BLaER1 (cell line): ENCODE data around the gene MYO1E.

Source experiments
- H3K27ac ChIP-seq: shearing (Covaris generic); formaldehyde crosslinking; 2 replicates; pipeline ENCODE4 v1.8.1; 2022
- H3K27me3 ChIP-seq: shearing (Covaris generic); formaldehyde crosslinking; 2 replicates; pipeline ENCODE4 v1.8.1; 2022
- H3K36me3 ChIP-seq: shearing (Covaris generic); formaldehyde crosslinking; 2 replicates; pipeline ENCODE4 v1.8.1; 2022
- H3K4me1 ChIP-seq: shearing (Covaris generic); formaldehyde crosslinking; 2 replicates; pipeline ENCODE4 v1.8.1; 2022
- H3K4me2 ChIP-seq: shearing (Covaris generic); formaldehyde crosslinking; 2 replicates; pipeline ENCODE4 v1.8.1; 2022
- H3K4me3 ChIP-seq: shearing (Covaris generic); formaldehyde crosslinking; 2 replicates; pipeline ENCODE4 v1.8.1; 2022
- H3K9ac ChIP-seq: shearing (Covaris generic); formaldehyde crosslinking; 2 replicates; pipeline ENCODE4 v1.8.1; 2022
- H3K9me3 ChIP-seq: shearing (Covaris generic); formaldehyde crosslinking; 2 replicates; pipeline ENCODE4 v1.8.1; 2022
- H4K20me1 ChIP-seq: shearing (Covaris generic); formaldehyde crosslinking; 2 replicates; pipeline ENCODE4 v1.8.1; 2022
- Cebpa-rat ChIP-seq: shearing (Covaris generic); IDR thresholded peaks from 2 replicates; pipeline ENCODE4 v1.8.1; 2022

The MYO1E gene

DNA sequence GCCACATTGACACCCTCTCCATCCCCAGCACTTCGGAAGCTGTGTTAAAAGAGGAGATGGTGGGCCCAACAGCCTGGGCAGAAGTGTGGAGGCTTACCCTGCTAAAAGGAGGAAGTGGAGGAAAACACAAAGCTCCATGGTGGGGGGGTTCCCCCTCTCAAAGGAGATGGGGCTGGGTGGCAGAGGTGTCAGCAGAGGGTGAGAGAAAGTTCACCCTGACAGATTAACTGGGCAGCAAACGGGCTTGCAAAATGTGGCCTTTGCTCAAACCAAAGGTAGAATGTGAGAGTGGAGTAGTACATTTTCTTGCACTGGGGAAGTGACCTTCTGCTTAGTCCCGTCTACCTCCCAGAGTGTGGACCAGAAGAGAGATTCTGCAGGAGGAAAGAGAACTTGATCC, 44.7 kb downstream of the MYO1E start:
- peaks cover 6% of the 10 kb centered on the region; the same call in 1 of the 2 replicates for H3K4me1 ChIP-seq
- no peak overlapping the region for H3K27ac ChIP-seq
- H3K9ac ChIP-seq: no peak overlapping the region
- no peaks in the 10 kb centered on the region for H3K27me3 ChIP-seq
- no peak for TF ChIP-seq Cebpa-rat
- H4K20me1 ChIP-seq: no peaks in the 10 kb centered on the region
- H3K4me2 ChIP-seq: no peak overlapping the region
- H3K9me3 ChIP-seq: no peaks in the 10 kb centered on the region
- no peaks in the 10 kb centered on the region for H3K36me3 ChIP-seq
- H3K4me3 ChIP-seq: no peak overlapping the region

DNA sequence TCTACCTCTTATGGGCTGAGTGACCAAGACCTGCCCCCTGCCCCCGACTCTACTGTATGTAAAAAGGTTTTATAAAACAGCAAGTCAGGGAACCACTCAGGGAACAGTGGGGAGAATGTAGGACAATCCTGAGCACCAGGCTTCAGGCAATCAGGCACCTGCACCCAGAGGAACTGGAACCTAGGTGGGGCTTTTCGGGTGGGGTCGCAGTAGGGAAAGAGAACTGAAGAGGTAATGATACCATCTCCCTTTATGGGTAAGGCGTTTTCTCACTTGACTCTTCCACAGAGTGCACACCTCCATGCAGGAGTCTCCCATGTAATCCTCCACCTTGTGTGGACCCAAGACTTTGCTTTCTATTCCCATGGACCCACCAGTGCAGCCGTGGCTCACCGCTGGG, 45.8 kb downstream of the MYO1E start:
- Histone ChIP-seq H3K9me3 (no peaks in the 10 kb centered on the region), H3K27ac (no peak overlapping the region), H3K4me1 (peaks cover 6% of the 10 kb centered on the region; the same call in 1 of the 2 replicates), H3K36me3 (no peaks in the 10 kb centered on the region), H3K9ac (no peak overlapping the region), H4K20me1 (no peaks in the 10 kb centered on the region), H3K4me2 (no peak overlapping the region), H3K27me3 (no peaks in the 10 kb centered on the region), H3K4me3 (no peak overlapping the region)
- no peak for TF ChIP-seq Cebpa-rat

DNA sequence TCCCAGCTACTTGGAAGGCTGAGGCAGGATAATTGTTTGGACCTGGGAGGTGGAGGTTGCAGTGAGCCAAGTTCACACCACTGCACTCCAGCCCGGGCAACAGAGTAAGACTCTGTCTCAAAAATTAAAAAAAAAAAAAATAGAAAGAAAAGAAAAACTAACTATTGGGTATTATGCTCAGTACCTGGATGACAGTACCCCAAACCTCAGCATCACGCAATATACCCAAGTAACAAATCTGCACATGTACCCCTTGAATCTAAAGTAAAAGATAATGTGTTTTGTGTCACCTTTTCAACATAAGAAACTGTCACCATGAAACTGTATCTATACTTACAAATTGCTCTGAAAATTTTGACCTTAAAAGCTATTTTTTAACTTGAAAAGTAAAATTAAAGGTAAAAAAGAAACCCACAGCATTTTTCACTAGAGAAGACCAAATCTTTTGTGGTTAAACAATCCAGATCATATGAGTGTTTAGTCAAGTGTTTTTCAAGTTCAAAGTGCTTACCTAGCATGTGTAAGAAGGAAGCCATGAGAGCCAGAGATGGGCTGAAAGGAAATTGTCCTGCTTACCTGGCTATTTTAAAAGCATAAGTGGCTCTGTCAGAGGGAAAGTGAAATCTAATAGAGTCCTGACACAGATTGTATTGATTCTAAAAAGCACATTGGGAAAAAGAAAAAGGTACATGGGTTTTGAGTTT, 50.5 kb downstream of the MYO1E start:
- Histone ChIP-seq H3K9me3 (peaks cover 5% of the 10 kb centered on the region; the same call in 1 of the 2 replicates), H3K4me2 (no peak overlapping the region)
- no peak for TF ChIP-seq Cebpa-rat

DNA sequence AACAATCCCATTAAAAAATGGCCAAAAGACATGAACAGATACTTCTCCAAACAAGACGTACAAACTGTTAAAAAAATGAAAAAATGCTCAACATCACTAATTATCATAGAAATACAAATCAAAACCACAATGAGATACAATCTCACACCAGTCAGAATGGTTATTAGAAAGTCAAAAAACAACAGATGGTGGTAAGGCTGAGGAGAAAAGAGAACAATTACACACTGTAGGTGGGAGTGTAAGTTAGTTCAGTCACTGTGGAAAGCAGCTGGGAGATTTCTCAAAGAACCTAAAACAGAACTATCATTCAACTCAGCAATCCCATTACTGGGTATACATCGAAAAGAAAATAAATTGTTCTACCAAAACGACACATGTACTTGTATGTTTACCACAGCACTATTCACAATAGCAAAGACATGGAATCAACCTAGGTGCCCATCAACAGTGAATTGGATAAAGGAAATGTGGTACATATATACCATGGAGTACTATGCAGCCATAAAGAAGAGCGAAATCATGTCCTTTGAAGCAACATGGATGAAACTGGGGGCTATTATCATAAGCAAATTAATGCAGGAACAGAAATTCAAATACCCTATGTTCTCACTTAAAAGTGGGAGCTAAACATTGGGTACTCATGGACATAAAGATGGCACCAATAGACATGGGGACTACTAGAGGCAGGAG, 51.5 kb downstream of the MYO1E start:
- Histone ChIP-seq H3K4me3 (no peak overlapping the region), H3K27ac (no peak overlapping the region), H3K36me3 (no peaks in the 10 kb centered on the region), H3K4me1 (no peaks in the 10 kb centered on the region), H4K20me1 (no peaks in the 10 kb centered on the region), H3K9ac (no peak overlapping the region), H3K9me3 (peaks cover 5% of the 10 kb centered on the region; the same call in 1 of the 2 replicates), H3K27me3 (no peaks in the 10 kb centered on the region), H3K4me2 (no peak overlapping the region)
- TF ChIP-seq Cebpa-rat: no peak

More for the DNA sequence above, 50.5 kb downstream of the MYO1E start:
- Histone ChIP-seq H3K4me3 (no peak overlapping the region), H4K20me1 (no peaks in the 10 kb centered on the region), H3K9ac (no peak overlapping the region), H3K4me1 (no peaks in the 10 kb centered on the region), H3K27ac (no peak overlapping the region), H3K27me3 (no peaks in the 10 kb centered on the region), H3K36me3 (no peaks in the 10 kb centered on the region)

DNA sequence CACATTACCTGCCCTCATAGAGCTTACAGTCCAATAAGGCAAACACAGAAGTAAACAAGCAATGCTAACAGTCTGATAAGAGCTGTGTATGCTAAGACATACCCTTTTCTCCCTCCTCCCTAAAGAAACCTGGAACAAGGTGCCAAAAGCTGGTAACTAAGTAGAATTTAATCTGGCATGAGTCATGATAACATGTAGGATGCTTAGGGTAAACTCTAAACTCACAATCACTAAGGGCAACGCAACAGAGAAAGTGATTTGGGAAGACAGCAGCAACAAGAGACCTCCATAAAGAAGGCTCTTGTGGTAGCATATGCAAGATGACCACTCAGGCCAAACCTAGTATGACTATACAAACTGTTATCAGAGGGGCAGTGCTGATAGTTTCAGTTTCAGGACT, 55.5 kb downstream of the MYO1E start:
- Histone ChIP-seq H3K27me3 (no peaks in the 10 kb centered on the region), H4K20me1 (no peaks in the 10 kb centered on the region), H3K9ac (no peak overlapping the region), H3K4me2 (no peak overlapping the region), H3K9me3 (peaks cover 5% of the 10 kb centered on the region; the same call in 1 of the 2 replicates), H3K4me3 (no peak overlapping the region), H3K36me3 (no peaks in the 10 kb centered on the region), H3K4me1 (no peaks in the 10 kb centered on the region), H3K27ac (no peak overlapping the region)
- TF ChIP-seq Cebpa-rat: no peak

DNA sequence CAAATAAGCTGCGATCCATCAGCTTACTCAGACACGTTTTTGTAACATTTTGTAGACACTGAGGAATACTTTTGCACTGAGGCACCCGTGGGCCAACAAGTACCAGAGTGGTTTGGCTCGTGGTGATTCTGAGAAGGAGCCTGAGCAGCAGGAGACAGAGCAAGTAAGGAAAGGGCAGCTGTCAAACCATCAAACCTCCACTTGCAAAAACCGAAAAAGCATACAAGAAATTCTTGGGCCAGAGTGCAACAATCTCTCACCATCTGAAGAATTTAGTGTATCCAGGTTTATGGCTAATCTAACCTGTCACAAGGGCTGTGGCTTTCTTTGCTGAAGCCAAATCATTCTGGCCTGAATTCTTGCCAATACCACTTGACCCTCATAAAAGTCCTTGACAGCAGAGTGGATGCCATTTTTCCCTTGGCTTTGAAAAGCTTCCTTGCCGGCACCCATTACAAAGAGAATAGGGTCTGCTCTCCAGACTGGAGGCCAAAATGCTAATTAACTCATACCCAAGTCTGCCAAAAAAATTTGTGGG, 56.7 kb downstream of the MYO1E start:
- Histone ChIP-seq H4K20me1 (no peaks in the 10 kb centered on the region), H3K36me3 (no peaks in the 10 kb centered on the region), H3K4me1 (no peaks in the 10 kb centered on the region), H3K27ac (no peak overlapping the region), H3K4me2 (no peak overlapping the region), H3K4me3 (no peak overlapping the region), H3K27me3 (no peaks in the 10 kb centered on the region), H3K9ac (no peak overlapping the region), H3K9me3 (peaks cover 5% of the 10 kb centered on the region; the same call in 1 of the 2 replicates)
- no peak for TF ChIP-seq Cebpa-rat

DNA sequence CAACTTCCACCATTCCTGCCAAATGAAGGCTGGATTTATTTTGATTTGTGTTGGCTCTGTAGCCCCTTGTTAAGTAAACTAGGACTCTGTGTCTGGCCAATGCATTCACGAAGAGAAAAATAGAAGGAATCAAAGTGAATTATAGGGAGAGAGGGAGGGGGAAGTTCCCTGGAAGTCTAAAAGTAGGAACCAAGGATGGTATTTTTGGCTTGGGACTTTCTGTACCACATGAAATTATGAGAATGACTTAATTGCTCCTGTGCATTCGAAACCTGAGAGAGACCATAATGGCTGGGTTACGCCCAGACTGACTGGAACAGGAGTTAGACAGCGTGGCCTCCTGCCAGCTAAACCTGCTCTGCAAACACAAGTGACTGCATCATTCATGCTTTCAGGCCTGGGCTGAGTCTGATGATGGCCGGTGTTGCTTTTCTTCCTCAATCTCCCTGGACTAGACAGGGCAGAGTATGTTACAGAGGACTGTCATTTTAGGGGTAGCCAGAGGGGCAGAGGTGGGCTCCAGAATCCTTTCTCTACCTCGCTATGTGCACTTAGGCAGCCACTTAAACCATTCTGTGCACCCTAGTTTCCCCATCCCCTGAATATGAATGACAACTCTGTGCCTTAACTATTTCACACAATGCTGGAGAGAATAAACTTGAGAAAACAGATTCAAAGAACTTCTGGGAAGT, 58.9 kb downstream of the MYO1E start:
- no peak overlapping the region for H3K4me3 ChIP-seq
- no peak overlapping the region for H3K27ac ChIP-seq
- H3K4me2 ChIP-seq: no peak overlapping the region

DNA sequence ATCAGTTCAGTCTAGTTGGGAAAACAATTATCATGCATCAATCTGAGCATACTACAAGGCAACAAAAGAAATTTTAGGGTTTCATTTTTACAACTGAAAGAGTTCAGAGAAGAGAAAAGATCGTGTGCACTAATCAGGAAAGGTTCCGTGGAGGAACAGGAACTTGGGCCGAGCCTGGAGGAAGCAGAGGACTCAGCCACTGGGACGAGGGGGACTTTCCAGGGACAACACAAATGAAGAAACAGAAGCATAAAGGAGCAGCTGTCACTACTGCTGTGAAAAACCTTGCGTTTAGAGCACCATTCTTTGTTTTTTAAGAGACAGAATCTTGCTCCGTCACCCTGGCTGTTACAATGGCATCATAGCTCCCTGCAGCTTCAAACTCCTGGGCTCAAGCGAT, 60.5 kb downstream of the MYO1E start:
- Histone ChIP-seq H3K9ac (no peak overlapping the region), H3K27me3 (no peaks in the 10 kb centered on the region), H4K20me1 (no peaks in the 10 kb centered on the region), H3K4me2 (no peak overlapping the region), H3K4me3 (no peak overlapping the region), H3K9me3 (no peaks in the 10 kb centered on the region), H3K27ac (no peak overlapping the region), H3K36me3 (no peaks in the 10 kb centered on the region), H3K4me1 (no peaks in the 10 kb centered on the region)
- no peak for TF ChIP-seq Cebpa-rat

More for the DNA sequence above, 58.9 kb downstream of the MYO1E start:
- no peaks in the 10 kb centered on the region for H3K27me3 ChIP-seq
- no peaks in the 10 kb centered on the region for H3K36me3 ChIP-seq
- no peak for TF ChIP-seq Cebpa-rat
- no peaks in the 10 kb centered on the region for H3K4me1 ChIP-seq
- H3K9ac ChIP-seq: no peak overlapping the region
- H4K20me1 ChIP-seq: no peaks in the 10 kb centered on the region
- H3K9me3 ChIP-seq: no peaks in the 10 kb centered on the region

DNA sequence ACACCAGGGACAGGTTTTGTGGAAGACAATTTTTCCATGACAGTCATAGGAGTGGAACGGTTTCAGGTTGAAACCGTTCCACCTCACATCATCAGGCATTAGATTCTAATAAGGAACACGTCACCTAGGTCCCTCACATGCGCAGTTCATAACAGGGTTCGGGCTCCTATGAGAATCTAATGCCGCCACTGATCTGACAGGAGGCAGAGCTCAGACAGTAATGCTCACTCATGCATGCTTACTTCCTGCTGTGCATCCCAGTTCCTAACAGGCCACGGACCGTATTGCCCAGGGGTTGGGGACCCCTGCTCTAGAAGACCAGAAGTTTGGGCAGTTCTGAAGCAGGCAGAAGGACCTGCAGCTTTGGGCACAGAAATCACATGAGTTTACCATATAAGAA, 61.5 kb downstream of the MYO1E start:
- Histone ChIP-seq H3K27me3 (no peaks in the 10 kb centered on the region), H3K36me3 (no peaks in the 10 kb centered on the region), H3K27ac (no peak overlapping the region), H3K9ac (no peak overlapping the region), H3K4me1 (no peaks in the 10 kb centered on the region), H3K4me3 (no peak overlapping the region), H4K20me1 (no peaks in the 10 kb centered on the region), H3K9me3 (no peaks in the 10 kb centered on the region), H3K4me2 (no peak overlapping the region)
- no peak for TF ChIP-seq Cebpa-rat

DNA sequence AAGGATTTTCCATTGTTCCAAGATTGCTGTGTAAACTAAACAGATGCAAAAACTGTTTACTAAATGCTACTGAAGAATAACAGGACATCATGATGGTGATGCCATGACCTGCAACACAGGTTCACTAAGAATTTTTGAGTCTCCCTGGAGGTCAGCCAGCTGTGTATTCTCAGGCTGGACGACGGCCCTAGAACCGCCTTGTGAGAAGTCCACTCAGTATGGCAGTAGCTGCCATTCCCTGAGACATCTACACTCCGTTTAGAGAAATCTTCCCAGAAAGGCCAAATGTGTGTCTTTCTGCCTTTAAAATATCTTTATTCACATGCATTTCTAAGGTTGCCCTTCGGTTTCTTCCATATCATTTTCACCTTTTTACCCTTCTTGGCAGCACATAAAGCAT, 63.3 kb downstream of the MYO1E start:
- Histone ChIP-seq H3K9me3 (no peaks in the 10 kb centered on the region), H3K9ac (no peak overlapping the region), H3K4me1 (no peaks in the 10 kb centered on the region), H3K27me3 (no peaks in the 10 kb centered on the region), H3K27ac (no peak overlapping the region), H4K20me1 (no peaks in the 10 kb centered on the region), H3K36me3 (no peaks in the 10 kb centered on the region), H3K4me2 (no peak overlapping the region), H3K4me3 (no peak overlapping the region)
- TF ChIP-seq Cebpa-rat: no peak
